Ovary (tissue), 3 donors: ENCODE results near the gene MEGF6.
A peak's percentile ranks its signal among the peaks of the same experiment; 100 is the strongest.

Source experiments
- EP300 ChIP-seq: sonication (generic); formaldehyde crosslinking; IDR thresholded peaks from one replicate; pipeline ENCODE4 v1.6.1; 2017; ENCODE audit warnings: antibody characterized with exemption
- POLR2A ChIP-seq: fragments of 450-650 bp; IDR thresholded peaks from one replicate; pipeline ENCODE4 v1.6.1; 2017; ENCODE audit warnings: antibody characterized with exemption, mild to moderate bottlenecking, moderate library complexity
- TF ChIP-seq, protein P1 (sequence below), 3 donors: fragments of 450-650 bp in 2 of 3; fragments of 200-600 bp in 1 of 3; IDR thresholded peaks; one replicate each; pipeline versions ENCODE4 v1.5.1 to v1.8.0; 2016 to 2022; ENCODE audit warnings: antibody characterized with exemption in 3 of 3, mild to moderate bottlenecking in 1 of 3
- donor health status: DM: no; HTN: no; CAD: no.

- TF ChIP-seq, protein P1, sequence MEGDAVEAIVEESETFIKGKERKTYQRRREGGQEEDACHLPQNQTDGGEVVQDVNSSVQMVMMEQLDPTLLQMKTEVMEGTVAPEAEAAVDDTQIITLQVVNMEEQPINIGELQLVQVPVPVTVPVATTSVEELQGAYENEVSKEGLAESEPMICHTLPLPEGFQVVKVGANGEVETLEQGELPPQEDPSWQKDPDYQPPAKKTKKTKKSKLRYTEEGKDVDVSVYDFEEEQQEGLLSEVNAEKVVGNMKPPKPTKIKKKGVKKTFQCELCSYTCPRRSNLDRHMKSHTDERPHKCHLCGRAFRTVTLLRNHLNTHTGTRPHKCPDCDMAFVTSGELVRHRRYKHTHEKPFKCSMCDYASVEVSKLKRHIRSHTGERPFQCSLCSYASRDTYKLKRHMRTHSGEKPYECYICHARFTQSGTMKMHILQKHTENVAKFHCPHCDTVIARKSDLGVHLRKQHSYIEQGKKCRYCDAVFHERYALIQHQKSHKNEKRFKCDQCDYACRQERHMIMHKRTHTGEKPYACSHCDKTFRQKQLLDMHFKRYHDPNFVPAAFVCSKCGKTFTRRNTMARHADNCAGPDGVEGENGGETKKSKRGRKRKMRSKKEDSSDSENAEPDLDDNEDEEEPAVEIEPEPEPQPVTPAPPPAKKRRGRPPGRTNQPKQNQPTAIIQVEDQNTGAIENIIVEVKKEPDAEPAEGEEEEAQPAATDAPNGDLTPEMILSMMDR (IDR thresholded peaks at IDR 0.05) = no peak
- TF ChIP-seq POLR2A (peak; percentile 10), EP300 (no peak)
Measured at GRCh38 chr1:3624200-3625136, 13.2 kb upstream of the MEGF6 start, which contains the start of gene TPRG1L.
